ENCODE results near the gene IMPDH1.

The IMPDH1 gene

DNA sequence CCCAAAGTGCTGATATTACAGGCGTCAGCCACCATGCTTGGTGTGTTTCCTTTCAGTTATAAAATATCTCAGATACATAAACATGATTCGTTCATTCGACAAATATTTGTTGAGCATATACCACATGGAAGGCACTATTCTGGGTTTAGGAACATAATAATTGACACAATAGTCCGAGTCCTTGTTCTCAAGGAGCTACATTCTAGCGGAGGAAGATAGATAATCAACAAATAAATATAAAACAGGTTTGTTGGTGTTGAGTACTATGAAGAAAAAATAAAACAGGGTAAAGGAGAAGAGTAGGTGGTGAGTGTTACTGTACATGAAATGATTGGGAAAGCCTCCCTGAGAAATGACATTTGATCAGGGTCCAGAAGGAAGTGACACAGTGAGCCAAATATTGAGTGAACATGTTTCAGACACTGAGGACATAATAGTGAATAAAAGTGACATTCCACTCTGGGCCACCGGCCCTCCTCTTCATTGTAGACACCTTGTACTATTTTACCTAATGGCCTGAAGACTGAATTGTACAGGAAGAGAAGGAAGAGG lies 39.0 kb upstream of the IMPDH1 start:
- Histone ChIP-seq H3K27me3 (ENCODE audit: insufficient read depth, low read length) (peaks cover 15% of the 10 kb centered on the region), H3K4me1 (ENCODE audit: insufficient read depth, low read length) (no peaks in the 10 kb centered on the region), H2AFZ (ENCODE audit: low read depth, low read length) (no peak overlapping the region), H3K9me3 (ENCODE audit: low read length) (no peaks in the 10 kb centered on the region), H3K36me3 (ENCODE audit: insufficient read depth, low read length) (no peaks in the 10 kb centered on the region), H3K4me3 (ENCODE audit: low read length) (no peak overlapping the region)

DNA sequence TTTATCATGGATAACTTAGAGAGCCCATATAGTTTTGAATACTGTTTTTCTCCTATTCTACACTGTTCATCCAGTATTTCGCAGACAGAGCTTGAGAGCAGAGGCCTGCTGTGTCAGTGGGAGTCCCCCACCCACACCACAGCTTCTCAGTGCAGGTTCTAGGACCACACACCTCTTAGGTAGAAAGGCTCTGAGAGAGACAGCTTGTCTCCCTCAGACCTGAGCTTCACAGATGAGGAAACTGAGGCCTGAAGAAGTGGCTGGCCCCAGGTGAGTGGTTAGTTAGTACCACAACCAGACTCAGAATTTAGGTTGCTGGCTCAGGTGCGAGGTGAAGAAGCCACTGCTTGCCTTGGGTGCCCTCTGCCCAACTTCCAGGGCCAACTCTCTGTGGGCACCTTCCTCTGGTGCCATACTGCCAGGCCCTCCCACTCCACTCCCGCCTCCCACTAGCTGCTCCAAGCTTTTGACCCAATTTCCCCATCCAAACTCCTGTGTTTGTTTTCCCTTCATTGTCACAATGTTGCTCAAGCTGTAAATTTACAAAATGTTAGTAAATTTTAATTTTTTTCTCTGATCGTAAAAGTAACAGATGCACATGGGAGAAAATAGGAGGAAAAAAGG lies 38.3 kb upstream of the IMPDH1 start:
- no peak overlapping the region for H2AFZ ChIP-seq (ENCODE audit: low read depth, low read length)
- H3K4me1 ChIP-seq (ENCODE audit: insufficient read depth, low read length), result no peaks in the 10 kb centered on the region
- H3K36me3 ChIP-seq (ENCODE audit: insufficient read depth, low read length), result no peaks in the 10 kb centered on the region
- H3K27me3 ChIP-seq (ENCODE audit: insufficient read depth, low read length), result peaks cover 16% of the 10 kb centered on the region
- H3K9me3 ChIP-seq (ENCODE audit: low read length), result no peaks in the 10 kb centered on the region
- H3K4me3 ChIP-seq (ENCODE audit: low read length), result no peak overlapping the region

DNA sequence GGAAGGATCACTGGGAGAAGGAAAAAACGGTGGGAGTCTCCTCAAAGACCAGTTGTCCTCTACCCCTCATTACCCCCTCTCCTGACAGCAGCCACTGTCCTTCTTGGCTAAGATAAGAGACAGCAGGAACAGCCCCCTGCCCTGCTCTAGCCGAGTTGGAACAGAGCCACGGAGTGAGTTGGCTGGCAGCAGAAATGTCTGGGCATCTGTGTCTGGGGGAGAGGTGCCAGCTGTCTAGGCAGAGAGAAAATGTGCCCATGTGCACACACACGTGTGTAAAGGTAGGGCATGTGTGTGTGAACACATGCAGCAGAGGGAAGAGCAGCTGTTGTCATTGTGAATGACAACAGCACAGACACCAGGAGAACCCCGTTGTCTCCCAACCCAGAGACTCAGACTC lies 36.5 kb upstream of the IMPDH1 start:
- no peaks in the 10 kb centered on the region for H3K36me3 ChIP-seq (ENCODE audit: insufficient read depth, low read length)
- H3K27me3 ChIP-seq (ENCODE audit: insufficient read depth, low read length), result peaks cover 16% of the 10 kb centered on the region
- no peaks in the 10 kb centered on the region for H3K9me3 ChIP-seq (ENCODE audit: low read length)
- no peak overlapping the region for H3K4me3 ChIP-seq (ENCODE audit: low read length)
- no peaks in the 10 kb centered on the region for H3K4me1 ChIP-seq (ENCODE audit: insufficient read depth, low read length)
- H2AFZ ChIP-seq (ENCODE audit: low read depth, low read length), result no peak overlapping the region

DNA sequence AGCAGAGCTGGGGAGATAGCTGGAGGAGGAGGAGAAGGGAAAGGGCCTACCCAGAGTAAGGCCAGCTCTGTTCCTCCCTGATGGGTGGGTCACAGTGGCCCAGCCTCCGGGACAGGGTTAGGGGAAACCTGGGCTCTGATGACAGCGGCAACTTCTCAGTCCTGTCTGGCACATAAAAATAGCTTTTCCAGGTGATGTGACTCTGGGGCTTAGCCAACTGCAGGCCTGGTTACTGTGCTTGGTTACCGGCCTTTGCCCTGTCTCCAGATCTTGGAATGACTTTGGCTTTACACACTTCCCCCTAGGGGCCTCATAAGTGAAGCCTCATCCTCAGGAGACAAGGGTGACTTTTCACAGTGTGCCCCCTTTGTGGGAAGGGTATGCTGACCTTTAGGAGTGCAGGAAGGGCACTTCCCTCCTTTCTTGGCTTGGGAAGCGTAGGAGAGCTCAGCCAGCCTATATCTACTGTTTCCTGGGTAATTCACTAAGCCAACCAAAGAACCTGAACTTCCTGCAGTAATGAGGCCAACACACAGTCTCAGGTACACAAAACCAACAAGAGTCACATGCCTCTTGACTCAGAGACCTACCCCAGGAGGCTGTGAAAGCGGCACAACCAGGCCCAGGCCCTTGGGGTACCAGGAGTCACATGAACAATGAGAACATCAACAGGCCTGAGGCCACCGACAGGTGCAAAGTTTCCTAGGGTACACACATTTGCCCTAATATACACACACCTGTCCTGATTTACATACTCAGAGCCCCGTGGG lies 34.2 kb upstream of the IMPDH1 start:
- no peaks in the 10 kb centered on the region for H3K36me3 ChIP-seq (ENCODE audit: insufficient read depth, low read length)
- H2AFZ ChIP-seq (ENCODE audit: low read depth, low read length), result no peak overlapping the region
- no peaks in the 10 kb centered on the region for H3K4me1 ChIP-seq (ENCODE audit: insufficient read depth, low read length)
- H3K27me3 ChIP-seq (ENCODE audit: insufficient read depth, low read length), result peaks cover 21% of the 10 kb centered on the region
- H3K4me3 ChIP-seq (ENCODE audit: low read length), result no peak overlapping the region
- no peaks in the 10 kb centered on the region for H3K9me3 ChIP-seq (ENCODE audit: low read length)

DNA sequence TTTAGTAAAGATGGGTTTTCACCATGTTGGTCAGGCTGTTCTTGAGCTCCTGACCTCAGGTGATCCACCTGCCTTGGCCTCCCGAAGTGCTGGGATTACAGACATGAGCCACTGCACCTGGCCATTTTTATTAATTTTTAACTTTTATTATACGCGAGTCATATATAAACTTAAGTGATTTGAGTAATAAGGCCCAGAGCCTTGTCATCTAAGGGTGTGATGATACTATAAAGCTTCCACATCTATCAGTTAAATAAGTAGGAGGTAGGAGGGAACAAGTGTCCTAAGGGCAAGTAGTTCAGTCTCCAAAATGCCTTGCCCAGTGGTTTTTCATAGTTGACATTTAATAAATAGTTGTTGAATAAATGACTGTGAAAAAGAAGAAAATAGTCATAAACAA lies 32.6 kb upstream of the IMPDH1 start:
- H3K9me3 ChIP-seq (ENCODE audit: low read length), result no peaks in the 10 kb centered on the region
- H3K27me3 ChIP-seq (ENCODE audit: insufficient read depth, low read length), result peaks cover 24% of the 10 kb centered on the region
- H2AFZ ChIP-seq (ENCODE audit: low read depth, low read length), result no peak overlapping the region
- H3K4me3 ChIP-seq (ENCODE audit: low read length), result no peak overlapping the region
- no peaks in the 10 kb centered on the region for H3K4me1 ChIP-seq (ENCODE audit: insufficient read depth, low read length)
- no peaks in the 10 kb centered on the region for H3K36me3 ChIP-seq (ENCODE audit: insufficient read depth, low read length)

DNA sequence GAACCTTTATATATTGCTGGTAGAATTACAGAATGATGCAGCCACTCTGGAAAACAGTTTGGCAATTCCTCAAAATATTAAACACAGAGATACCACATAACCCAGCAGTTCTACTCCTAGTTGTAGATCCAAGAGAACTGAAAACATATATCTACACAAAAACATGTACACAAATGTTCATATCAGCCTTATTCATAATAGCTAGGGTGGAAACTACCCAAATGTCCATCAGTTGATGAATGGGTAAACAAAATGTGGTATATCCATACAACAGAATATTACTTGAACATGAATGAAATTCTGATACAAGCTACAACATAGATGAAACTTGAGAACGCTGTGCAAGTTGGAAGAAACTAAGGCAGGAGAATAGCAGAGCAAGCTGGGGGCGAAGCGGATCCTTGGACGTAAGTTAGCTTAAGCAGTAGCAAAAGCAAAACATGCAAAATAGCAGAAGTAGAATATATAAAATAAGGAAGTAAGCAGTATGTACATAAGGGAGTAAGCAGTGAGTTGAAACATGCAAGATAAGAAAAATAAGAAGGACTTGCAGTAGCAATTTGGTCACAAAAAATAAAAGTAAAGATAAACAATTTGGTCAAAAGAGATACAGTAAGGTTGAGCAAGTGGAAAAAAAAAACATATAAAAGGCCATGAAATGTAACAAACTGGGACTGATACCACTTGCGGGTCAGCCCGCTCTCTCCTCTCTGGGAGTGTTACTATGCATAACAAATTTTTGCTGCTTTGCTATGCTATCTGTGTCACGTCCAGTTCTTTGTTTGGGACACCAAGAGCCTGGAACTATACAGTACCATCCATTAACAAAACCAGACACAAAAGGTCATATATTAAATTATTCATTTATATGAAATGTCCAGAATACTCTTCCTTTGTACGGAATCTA lies 27.9 kb upstream of the IMPDH1 start:
- peaks cover 28% of the 10 kb centered on the region for H3K27me3 ChIP-seq (ENCODE audit: insufficient read depth, low read length)
- H3K4me1 ChIP-seq (ENCODE audit: insufficient read depth, low read length), result no peaks in the 10 kb centered on the region
- H2AFZ ChIP-seq (ENCODE audit: low read depth, low read length), result no peak overlapping the region
- no peaks in the 10 kb centered on the region for H3K9me3 ChIP-seq (ENCODE audit: low read length)
- H3K4me3 ChIP-seq (ENCODE audit: low read length), result no peak overlapping the region
- no peaks in the 10 kb centered on the region for H3K36me3 ChIP-seq (ENCODE audit: insufficient read depth, low read length)

DNA sequence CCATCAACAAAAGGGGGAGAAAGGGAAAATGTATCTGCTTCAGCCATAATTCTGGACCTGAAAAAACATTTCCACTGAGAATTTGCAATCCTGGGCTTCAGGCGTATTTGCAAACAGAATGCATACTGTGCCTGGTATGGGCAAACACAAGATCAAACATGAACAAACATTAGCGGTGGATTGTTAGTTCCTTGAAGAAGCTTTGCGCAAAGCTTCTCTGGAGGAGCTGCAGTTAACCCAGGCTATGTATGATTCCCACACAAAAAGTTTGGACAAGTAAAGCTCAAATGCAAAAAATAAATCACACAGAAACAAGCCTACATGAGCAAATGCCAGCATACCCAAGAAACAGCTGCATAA lies 25.5 kb upstream of the IMPDH1 start:
- Histone ChIP-seq H3K9me3 (ENCODE audit: low read length) (no peaks in the 10 kb centered on the region), H3K4me3 (ENCODE audit: low read length) (no peak overlapping the region)

DNA sequence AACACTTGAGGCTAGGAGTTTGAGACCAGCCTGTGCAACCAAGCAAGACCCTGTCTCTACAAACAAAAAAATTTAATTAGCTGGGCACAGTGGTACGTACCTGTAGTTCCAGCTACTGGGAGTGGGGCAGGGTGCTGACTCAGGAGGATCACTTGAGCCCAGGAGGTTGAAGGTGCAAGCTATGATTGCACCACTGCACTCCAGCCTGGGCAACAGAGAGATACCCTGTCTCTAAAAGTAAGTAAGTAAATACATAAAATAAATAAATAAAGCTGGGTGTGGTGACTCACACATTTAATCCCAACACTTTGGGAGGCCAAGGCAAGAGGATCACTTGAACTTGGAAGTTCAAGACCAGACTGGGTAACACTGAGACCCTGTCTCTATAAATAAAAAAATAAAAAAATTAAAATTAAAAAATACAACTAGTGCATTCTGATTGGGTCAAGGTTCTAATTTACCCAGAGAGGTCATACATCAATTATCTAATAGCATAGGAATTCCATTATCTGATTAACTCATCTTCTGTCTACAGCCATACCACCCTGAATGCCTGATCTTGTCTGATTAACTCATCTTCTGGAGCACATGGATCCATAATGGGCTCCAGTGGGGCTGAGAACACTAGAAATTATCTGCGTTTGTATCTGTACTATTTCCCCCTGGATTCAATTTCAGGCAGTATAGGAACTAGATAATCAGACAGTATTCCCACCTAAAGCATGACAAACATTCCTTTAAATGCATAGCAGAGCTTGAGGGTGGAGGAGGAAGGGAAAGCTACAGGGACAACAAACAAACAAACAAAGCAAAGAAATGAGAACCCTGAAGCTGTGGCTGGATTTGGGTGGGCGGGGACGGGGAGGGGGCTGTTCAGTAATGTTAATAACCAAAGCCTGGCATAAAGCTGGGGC lies 24.9 kb upstream of the IMPDH1 start:
- H3K4me1 ChIP-seq (ENCODE audit: insufficient read depth, low read length), result no peaks in the 10 kb centered on the region
- no peaks in the 10 kb centered on the region for H3K9me3 ChIP-seq (ENCODE audit: low read length)
- H3K4me3 ChIP-seq (ENCODE audit: low read length), result no peak overlapping the region
- no peak overlapping the region for H2AFZ ChIP-seq (ENCODE audit: low read depth, low read length)
- no peaks in the 10 kb centered on the region for H3K36me3 ChIP-seq (ENCODE audit: insufficient read depth, low read length)
- H3K27me3 ChIP-seq (ENCODE audit: insufficient read depth, low read length), result peaks cover 26% of the 10 kb centered on the region

More for the DNA sequence above, 25.5 kb upstream of the IMPDH1 start:
- Histone ChIP-seq H3K4me1 (ENCODE audit: insufficient read depth, low read length) (no peaks in the 10 kb centered on the region), H2AFZ (ENCODE audit: low read depth, low read length) (no peak overlapping the region), H3K27me3 (ENCODE audit: insufficient read depth, low read length) (peaks cover 27% of the 10 kb centered on the region), H3K36me3 (ENCODE audit: insufficient read depth, low read length) (no peaks in the 10 kb centered on the region)

DNA sequence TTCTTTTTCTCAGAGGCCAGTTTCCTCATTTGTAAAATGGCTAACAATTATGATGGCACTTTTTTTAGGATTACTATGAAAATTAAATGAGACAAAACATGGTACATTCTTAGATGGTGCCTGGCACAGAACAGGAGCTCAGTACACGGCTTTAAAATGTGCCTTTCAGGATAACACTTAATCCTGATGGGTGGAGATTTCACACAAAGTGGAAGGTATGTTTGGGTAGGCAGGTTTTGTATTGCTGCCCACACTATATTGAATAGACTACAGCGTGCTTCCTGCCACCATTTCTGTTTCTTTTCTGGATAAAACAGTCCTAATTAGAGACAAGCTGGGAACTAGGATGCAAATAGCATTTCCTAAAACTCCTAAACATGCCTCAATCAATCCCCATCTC lies 22.0 kb upstream of the IMPDH1 start:
- H2AFZ ChIP-seq (ENCODE audit: low read depth, low read length), result no peak overlapping the region
- no peaks in the 10 kb centered on the region for H3K9me3 ChIP-seq (ENCODE audit: low read length)
- no peaks in the 10 kb centered on the region for H3K36me3 ChIP-seq (ENCODE audit: insufficient read depth, low read length)
- no peaks in the 10 kb centered on the region for H3K4me1 ChIP-seq (ENCODE audit: insufficient read depth, low read length)
- no peak overlapping the region for H3K4me3 ChIP-seq (ENCODE audit: low read length)
- H3K27me3 ChIP-seq (ENCODE audit: insufficient read depth, low read length), result peaks cover 20% of the 10 kb centered on the region

DNA sequence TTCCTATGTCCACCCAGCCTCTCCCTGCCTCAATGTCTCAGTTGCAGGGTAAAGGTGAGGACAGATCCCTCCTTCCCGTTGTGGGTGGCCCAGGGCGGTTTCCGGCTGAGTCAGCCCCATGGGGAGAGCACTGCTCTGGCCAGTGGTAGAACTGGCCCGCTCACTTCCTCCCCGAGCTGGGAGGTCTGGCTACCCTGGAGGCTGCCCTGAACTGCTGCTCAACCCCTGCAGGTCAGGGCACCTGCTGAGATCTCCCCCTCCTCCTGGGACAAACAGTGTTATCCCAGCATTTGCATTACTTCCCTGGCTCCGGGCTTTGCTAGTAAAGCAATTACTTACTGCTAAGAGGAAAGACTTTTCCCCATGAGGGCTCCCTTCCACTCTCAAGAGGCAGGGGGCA lies 21.4 kb upstream of the IMPDH1 start:
- H3K4me1 ChIP-seq (ENCODE audit: insufficient read depth, low read length), result no peaks in the 10 kb centered on the region

DNA sequence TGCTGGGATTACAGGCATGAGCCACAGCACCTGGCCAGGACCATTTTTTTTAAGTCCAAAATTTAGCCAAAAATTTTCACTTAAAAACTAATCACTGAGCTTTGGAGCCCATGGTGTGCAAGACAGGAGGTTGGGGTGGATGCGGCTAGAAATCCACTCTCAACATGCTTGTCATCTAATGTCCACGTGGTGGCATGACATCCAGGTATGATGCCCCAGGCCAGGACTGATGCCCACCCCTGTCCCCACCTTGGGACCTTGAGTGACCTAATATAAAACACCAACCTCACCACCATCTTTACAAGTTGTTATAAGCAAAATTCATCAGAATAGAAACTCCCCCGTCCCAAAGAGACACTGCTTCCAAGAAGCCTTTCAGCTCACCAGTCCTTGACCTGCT lies 20.4 kb upstream of the IMPDH1 start:
- Histone ChIP-seq H3K4me3 (ENCODE audit: low read length) (no peak overlapping the region), H3K4me1 (ENCODE audit: insufficient read depth, low read length) (no peaks in the 10 kb centered on the region), H3K9me3 (ENCODE audit: low read length) (no peaks in the 10 kb centered on the region), H3K36me3 (ENCODE audit: insufficient read depth, low read length) (no peaks in the 10 kb centered on the region), H3K27me3 (ENCODE audit: insufficient read depth, low read length) (peaks cover 12% of the 10 kb centered on the region), H2AFZ (ENCODE audit: low read depth, low read length) (no peak overlapping the region)

More for the DNA sequence above, 21.4 kb upstream of the IMPDH1 start:
- Histone ChIP-seq H3K9me3 (ENCODE audit: low read length) (no peaks in the 10 kb centered on the region), H3K36me3 (ENCODE audit: insufficient read depth, low read length) (no peaks in the 10 kb centered on the region), H3K4me3 (ENCODE audit: low read length) (no peak overlapping the region), H3K27me3 (ENCODE audit: insufficient read depth, low read length) (peaks cover 18% of the 10 kb centered on the region), H2AFZ (ENCODE audit: low read depth, low read length) (no peak overlapping the region)

DNA sequence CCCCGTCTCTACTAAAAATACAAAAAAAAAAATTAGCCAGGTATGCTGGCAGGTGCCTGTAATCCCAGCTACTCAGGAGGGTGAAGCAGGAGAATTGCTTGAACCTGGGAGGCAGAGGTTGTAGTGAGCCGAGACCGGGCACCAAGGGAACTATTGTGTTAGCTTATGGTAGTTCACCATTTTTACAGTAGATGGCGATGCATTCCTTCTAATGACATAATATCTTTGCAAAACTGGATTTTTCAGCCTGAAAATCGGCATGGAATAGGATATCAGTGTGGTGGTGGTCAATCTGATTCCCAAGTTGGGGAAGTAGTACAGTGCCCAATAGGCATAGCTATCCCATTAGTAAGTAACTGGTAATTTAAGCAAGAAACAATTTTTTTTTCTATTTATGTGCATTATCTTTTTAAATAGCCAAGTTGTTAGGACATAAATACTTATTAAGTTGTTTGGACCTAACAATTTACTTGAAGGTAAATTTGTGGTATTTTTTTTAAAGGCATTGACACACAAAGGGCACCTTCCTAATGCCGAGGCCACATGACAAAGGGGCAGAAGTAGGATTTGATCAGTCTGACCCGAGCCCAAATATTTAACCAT lies 17.6 kb upstream of the IMPDH1 start:
- Histone ChIP-seq H3K27me3 (ENCODE audit: insufficient read depth, low read length) (peaks cover 5% of the 10 kb centered on the region), H3K9me3 (ENCODE audit: low read length) (no peaks in the 10 kb centered on the region), H3K4me3 (ENCODE audit: low read length) (no peak overlapping the region), H3K36me3 (ENCODE audit: insufficient read depth, low read length) (no peaks in the 10 kb centered on the region), H3K4me1 (ENCODE audit: insufficient read depth, low read length) (no peaks in the 10 kb centered on the region), H2AFZ (ENCODE audit: low read depth, low read length) (no peak overlapping the region)
